ENCODE data around the gene PCYOX1L.

The PCYOX1L gene

GRCh38 chr5:149407323-149408251 lies 49.7 kb downstream of the PCYOX1L start:
- no peak for DNase-seq (ENCODE audit: low spot score)

DNA sequence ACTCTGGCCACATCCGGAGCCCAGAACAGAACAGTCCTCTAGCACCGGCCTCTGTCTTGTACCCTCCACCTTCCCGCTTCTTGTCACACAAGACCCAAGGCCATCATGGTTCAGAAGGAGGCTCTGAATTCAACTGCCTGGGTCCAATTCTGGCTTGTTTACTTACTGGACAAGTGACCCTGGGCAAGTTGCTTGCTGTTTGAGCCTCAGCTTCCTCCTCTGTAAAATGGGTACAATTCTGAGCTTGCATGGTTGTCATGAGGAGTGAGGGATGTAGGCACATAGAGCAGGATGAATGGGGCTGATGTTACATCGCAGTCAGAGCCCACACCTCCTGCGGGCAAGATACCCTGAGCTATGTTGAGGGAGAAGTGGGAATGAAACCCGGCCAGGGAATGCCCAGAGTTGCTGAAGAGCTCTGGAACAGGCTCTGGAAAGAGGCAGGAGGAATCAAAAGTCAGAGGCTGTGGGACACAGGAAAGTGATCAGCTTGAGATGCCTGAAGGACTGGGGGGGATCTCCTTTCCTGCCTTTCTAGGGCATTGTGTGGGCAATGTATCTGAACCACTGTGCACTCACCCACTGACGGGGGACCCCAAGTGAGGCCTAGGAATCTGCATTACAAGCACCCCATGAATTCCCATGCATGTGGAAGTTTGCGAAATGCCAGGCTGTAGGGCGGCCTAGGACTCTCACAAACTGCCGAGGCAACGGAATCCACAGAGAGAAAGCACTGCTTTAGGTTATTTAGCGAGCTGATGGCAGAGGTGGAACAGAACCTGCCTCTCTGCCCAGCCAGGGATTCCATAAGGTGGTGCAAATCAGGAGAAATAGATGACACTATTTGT lies 50.6 kb downstream of the PCYOX1L start:
- DNase-seq (ENCODE audit: low spot score): no peak

- no peak for DNase-seq (ENCODE audit: low spot score)
Observed at GRCh38 chr5:149409268-149409948, 51.6 kb downstream of the PCYOX1L start.

- no peak for DNase-seq (ENCODE audit: low spot score)
Observed at GRCh38 chr5:149410071-149410470, 52.2 kb downstream of the PCYOX1L start.

GRCh38 chr5:149410721-149411432 lies 53.0 kb downstream of the PCYOX1L start:
- DNase-seq (ENCODE audit: low spot score): no peak

DNA sequence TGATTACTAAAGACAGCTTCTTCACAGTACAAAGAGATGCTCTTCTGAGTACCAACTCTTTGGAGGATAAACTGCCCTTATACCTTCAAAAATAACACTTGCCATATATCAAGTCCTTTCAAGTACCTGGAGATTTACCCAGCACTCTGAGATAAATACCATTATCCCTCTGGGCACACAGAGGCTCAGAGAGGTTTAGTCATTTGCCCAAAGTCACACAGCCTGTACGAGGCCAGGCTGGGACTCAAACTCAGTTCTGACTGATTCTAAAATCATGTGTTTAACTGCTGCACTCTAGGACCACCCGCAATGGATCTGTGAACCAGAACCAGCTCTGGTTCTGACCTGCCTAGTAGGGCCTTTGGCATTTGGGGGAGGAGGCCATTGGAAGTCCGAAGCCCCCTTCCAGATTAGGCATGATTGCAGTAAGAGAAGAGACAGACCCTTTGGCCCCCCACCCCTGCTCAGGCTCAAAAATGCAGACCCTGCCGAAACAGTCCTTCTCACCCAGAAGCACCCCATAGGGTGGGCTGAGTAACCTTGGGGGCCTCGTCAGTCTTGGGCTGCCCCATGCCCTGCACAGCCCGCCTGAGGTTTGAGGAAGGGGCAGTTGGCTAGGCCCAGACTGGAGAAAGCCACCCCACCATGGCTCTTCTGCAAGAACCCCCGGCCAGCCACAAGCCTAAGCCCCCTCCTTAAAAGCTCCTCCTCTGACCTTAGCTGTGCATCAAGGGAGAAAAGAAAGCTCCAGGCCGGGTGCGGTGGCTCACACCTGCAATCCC lies 54.1 kb downstream of the PCYOX1L start:
- no peak for DNase-seq (ENCODE audit: low spot score)

GRCh38 chr5:149412783-149413476 lies 55.1 kb downstream of the PCYOX1L start:
- DNase-seq (ENCODE audit: low spot score): no peak

DNA sequence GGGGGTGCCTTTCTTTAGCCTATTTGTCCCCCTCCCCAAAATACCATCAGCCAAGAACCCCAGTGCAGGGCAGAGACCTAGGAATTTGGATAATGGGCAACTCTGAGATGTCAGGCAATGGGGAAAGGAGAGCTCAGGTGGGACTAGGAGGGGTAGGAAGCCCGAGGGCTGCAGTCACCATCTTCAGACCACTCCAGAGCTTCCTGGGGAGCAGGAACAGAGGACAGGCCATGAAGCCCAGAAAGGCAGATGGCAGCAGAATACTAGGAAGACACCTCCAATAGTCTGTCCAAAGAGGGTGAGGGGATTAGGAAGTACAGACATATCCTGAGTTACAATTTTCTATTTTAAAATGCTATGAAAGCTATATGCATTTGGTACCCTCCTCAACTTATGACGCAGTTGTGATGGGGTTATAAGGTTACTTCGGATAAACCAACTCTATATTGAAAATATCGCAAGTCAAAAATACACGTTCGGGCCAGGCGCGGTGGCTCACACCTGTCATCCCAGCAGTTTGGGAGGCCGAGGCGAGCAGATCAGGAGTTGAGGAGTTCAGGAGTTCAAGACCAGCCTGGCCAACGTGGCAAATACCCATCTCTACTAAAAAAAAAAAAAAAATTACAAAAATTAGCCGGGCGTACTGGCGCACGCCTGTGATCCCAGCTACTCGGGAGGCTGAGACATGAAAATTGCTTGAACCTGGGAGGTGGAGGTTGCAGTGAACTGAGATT lies 55.8 kb downstream of the PCYOX1L start:
- DNase-seq (ENCODE audit: low spot score): no peak

- DNase-seq (ENCODE audit: low spot score): no peak
Observed at GRCh38 chr5:149414405-149415065, 56.7 kb downstream of the PCYOX1L start.

DNA sequence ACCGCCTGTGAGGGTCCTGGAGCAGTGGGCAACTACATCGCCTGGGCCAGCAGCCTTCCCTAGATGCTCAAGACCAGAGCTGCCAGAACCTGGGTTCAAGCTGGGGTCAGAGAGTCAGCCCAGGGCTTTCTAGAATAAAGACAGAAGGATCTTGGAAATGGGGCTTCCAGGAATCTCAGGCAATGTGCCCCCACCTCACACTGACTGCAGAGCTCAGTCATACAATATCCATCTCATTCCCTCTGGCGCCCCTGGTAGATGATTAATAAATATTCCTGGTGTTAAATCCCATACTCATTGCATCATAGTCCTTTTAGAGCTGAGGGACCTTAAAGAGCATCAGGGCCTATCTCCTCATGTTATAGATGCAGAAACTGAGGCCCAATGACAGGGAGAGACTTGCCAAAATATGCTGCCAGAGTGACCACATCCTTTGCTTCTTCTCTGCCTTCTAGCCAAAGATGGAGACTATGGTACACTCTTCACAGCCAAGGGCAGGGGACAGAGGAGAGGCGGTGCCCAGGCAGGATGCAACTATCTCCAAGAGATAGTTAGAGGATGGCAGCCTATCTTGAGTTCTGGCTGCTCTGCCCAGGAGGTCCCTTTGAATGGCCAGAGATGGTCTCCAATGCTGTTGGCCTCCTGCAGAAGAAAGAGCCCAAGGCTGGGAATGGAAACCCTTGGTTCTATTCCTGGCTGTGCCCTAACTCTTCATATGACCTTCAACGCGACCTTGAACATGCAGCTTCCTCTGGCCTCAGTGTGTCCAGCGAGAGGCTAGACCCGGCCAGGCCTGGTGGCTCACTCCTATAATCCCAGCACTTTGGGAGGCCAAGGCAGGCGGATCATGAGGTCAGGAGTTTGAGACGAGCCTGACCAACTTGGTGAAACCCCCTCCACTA lies 57.5 kb downstream of the PCYOX1L start:
- DNase-seq (ENCODE audit: low spot score): no peak

DNA sequence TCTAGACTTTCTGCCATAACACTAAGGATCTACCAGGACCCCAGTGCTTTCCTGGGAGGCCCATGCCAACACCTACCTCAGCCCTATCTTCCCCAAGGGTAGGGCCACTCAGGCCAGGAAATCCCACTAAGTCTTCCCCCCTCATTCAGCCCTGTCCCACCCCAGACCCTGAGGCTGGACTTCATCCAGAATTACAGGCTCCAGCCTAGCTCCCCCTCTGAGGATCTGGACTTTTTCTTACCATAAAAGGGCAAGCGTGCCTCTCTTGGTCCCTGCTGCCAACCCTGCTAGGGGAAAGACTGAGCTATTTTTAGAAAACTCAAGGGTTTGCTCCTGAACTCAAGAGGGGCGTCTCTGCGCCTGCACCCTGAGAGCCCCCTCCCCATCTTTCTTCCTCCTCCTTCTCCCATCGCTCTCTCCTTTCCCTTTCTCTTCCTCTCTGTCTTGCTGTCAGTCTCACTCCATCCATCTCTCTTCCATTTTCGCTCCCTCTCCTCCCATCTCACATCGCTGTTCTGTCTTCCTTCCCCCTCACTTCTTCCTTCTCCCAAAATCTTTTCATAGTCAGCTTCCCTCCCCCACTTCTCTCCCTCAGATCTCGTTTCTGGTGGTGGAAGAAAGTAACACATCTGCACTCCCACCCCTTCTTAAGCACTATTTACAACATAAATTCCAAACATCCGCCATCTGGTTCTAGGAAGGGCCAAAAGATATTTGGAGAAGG lies 59.3 kb downstream of the PCYOX1L start:
- no peak for DNase-seq (ENCODE audit: low spot score)

GRCh38 chr5:149417711-149418368 lies 60.0 kb downstream of the PCYOX1L start:
- DNase-seq (ENCODE audit: low spot score): no peak

- DNase-seq (ENCODE audit: low spot score): no peak
Observed at GRCh38 chr5:149418910-149419531, 61.2 kb downstream of the PCYOX1L start.
